ENCODE results near the gene ARHGEF1.
"Not testable (repeated sequence)": the region's sequence is repeated elsewhere in the genome, so short reads cannot be mapped to it uniquely, and the experiment has no call there.

ARHGEF1 gene

DNA sequence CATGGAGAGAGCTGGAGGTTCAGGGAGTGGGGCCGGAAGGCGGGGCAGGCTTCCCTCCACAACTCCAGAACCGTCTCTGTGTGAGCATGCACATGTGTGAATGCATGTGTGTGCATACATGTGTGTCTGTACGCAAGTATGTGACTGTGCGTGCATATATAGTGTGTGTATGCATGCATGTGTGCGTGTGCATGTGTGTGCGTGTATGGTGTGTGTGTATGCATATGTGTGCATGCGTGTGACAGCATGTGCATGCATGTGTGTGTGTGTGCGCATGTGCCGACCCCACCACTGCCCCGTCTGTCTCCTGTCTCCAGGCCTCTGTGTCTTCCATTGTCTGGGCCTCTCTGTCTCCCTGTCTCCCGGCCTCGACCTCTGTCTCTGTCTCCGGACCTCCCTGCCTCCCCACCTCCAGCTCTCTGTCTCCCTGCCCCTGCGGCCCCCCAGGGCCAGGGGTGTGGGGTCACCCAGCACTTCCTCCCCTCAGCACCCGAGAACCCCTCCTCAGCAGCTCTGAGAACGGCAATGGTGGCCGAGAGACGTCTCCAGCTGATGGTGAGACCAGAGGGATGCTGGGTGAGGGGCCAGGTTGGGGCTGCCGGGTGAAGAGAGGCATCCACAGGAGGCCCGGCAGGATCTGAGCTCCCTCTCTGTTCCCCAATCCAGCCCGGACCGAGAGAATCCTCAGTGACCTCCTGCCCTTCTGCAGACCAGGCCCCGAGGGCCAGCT is 22.5 kb downstream of the ARHGEF1 start:
- DNase-seq (ENCODE audit: low spot score) = no peak

DNA sequence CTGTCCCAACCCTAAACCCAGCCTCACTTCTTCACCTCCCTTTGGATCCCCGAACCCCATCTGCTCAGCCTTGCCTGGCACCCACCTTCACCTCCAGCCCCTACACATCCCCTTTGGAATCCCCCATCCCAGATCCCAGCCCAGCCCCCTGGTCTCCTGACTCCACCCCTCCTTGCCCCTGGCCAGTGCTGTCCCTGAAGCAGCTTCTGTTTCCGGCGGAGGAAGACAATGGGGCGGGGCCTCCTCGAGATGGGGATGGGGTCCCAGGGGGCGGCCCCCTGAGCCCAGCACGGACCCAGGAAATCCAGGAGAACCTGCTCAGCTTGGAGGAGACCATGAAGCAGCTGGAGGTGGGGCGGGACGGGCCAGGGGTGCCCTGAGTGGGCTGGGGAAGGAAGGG is 23.3 kb downstream of the ARHGEF1 start:
- DNase-seq (ENCODE audit: low spot score) = no peak

DNA sequence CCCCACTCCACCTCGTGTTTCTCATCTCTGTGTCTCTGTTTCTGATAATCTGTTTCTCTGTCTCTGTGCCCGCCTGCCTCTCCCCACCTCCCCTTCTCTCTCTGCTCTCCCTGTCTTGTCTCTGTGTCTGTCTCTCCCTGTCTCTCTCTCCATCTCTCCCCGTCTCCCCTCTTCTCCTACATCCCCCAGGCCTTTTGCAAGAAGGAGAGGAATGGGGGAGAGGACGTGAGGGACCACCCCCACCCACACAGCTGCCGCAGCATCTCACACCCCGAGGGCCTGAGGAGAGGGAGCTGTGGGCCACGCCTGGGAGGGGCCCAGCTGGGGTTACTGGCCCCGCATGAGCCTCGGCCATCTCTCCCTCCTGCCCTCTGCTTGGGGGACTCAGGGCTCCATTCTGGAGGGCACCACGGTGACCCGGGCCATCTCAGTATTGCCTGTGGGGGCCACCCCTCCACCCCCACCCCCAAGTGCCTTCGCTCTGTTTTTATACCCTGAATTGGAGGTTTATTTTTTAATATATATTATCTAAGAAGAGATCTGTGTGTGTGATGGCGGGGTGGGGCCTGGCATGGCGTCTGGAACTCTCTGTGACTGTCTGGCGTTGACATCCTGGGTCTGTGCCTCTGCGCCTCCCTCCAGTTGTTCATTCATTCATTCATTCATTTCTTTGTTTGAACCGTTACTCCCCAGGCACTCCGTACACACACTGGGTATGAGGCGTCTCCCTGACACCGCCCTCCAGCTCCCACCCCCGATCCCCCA is 24.1 kb downstream of the ARHGEF1 start:
- no peak for DNase-seq (ENCODE audit: low spot score)

DNA sequence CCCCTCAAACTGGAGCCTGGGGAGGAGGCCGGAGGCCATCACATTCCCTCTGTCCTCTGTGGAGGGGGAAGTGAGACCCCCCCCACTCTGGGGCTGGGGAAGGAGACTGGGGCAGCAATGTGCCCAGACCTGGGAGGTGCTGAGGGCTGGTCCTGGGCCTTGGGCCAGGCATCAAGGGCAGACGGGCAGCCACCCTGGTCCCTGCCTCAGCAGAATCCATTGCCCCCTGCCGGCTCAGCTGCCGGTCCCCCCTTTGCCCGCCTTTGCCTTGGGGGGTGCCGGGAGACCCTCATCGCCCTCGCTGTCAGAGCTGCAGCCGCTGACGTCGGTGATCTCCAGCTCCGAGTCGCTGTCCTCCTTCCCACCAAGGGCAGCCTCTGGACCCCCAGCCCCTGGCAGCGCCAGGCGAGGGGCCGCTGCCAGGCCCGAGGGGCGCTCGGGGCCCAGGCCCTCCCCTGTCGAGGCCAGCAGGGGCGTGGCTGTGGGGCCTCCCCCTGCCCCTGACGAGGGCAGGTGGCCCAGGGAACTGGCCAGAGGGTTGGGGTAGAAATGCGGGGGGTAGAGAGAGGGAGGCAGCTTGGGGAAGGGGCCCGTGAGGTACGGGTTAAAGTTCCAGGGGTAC is 25.1 kb downstream of the ARHGEF1 start:
- DNase-seq (ENCODE audit: low spot score) = no peak

DNA sequence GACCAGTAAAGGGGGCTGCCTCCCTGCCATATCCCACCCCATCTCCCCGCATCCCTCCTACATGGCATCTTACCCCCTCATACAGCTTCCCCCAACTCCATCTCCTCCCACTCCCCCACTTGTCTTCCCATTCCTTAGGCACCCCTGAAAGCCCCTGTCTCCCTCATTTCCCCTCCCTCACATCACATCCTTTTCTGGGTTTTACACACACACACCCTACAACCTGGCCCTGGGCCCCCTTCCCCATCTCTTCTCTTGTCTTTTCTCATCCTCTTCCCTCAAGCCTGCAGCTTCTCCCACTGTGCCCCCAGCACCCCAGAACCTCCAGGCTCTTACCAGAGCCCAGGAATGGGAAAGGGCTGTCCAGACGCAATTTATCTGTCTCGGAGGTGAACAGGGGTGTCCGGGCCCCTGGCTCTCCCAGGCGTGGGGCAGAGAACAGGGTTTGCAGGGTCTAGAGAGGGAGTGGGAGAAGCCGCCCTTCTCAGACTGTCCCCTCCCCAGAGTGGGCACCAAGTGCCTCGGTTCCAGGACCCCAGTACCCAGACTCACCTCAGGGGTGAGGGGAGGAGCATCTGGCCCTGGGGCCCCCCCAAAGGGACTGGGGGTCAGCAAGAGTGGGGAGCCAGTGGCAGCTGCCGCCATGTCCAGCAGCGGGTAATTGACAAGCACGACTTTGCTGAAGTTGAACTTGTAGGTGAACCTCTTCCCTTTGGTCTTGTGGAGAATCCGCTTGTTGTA is 25.9 kb downstream of the ARHGEF1 start:
- DNase-seq (ENCODE audit: low spot score) = no peak

DNA sequence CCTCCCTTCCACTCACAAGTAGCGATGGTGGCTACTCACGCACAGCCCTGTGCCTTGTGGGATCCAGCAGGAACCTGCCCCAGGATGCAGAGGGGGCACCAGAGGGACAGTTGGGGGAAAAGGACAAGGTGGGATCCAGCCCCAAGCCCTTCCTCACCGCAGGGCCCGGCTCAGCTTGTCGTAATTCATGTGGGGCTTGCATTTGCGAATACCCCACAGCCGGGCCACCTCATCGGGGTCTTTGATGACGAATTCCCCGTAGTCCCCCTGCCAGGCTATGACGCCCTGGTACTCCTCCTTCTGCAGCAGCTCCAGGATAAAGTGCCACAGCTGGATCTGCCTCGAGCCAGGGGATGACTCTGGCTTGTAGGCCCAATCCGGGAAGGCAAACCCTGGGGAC is 26.7 kb downstream of the ARHGEF1 start:
- no peak for DNase-seq (ENCODE audit: low spot score)

DNA sequence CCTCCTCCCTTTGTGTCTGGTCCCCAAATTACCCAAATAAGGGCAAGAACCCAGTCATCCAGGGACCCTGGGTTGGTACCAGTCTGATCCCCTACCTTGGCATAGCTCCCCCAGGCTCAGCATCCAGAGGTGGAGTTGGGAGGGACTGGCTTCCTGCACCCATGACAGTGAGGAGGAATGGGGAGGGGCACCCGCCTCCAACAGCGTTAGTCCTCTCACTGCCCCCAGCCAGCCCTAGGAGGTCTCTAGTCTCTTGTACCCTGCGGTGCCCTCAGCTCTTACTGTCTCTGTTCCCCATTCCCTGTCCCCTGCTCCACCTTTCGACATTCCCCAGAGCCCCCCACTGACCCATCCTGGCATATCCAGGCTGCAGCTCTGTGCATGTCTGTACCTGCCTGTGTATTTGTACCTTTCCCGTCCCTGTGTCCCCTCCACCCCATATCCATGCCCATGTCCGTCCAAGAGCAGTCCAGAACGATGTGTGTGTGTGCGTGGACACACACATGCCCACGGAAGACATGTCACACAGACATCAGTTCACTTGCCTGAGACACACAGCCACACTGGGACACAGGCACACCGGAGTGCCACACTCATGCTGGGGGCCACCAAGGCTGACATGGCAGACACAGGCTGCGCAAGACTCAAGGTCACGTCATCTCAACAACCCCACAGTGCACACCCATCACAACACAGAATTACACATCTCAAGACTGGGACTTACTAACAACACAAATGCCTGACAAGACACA is 27.4 kb downstream of the ARHGEF1 start:
- no peak for DNase-seq (ENCODE audit: low spot score)

DNA sequence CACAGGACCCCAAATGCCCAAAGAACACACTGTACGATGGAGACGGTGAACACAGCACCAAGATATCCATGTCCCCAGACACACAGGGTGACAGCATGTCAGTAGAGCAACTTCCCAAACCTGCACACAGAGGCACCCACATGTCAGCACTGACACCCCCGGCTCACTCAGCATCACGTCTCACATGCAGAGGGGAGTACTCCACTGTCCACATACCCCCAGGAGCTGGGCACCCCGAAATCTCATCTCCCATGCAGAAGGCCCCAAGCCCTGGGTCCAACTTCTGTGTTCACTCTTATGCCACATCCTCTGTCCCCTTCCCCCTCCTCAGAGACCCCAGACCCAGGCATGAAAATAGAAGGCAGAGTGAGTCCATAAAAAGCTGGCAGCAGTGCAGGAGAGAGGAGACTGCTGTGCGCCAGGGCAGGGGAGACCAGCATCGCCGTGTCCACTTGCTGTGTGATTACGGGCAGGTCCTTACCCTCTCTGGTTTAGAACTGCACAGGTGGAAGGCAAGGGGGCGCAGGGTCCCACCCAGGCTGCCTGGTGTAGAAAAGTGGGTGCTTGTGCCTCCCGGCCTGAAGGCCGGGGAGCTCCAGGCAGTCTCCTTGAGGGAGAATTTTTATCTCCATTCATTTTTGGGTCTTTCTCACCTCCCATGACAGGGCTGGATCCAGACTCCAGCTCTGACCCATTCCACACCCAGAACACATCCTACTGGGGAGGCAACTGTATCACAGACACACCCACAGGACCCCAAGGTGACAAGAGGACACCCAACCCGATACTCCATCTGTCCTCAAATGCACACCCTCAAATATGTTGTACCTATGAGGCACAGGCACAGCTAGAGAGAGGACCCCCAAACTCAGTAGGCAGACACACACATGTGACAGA is 28.3 kb downstream of the ARHGEF1 start:
- DNase-seq (ENCODE audit: low spot score) = no peak

DNA sequence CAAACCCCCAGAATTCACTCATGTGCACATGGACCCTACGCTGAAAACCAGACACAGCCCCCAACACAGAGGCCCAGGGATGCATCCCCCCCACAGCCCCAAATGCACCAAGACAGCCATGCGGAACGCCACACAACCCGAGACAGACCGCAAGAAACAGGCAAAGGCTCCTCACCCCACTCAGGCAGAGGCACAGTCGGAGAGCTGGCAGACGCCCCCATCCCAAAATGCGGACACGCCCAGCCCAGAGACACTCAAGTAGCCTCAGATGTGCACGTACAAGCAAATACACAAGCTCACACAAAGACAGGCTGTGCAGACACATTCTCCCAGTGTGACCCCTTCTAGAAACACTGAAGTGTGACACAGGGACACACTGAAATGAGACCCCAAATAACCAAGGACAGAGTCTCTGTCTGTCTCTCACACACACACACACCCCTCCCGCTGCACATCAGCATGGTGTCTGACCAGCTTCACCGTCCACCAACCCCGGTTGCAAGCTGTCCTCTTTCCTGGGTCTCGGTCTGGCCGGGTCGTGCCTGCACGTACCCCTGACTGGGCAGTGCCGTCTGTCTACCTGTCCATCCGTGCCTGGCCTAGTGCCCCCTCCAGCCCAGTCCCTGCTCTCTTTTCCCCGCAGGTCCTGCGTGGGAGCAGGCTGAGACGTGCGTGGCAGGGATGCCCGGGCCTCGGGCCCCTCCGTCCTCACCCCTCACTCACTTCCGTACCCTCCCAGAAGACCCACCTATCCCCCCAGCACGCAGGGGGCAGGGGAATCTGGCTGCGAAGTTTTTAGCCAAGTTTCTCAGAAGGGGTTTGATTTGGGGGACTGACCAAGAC is 29.1 kb downstream of the ARHGEF1 start:
- DNase-seq (ENCODE audit: low spot score) = no peak

DNA sequence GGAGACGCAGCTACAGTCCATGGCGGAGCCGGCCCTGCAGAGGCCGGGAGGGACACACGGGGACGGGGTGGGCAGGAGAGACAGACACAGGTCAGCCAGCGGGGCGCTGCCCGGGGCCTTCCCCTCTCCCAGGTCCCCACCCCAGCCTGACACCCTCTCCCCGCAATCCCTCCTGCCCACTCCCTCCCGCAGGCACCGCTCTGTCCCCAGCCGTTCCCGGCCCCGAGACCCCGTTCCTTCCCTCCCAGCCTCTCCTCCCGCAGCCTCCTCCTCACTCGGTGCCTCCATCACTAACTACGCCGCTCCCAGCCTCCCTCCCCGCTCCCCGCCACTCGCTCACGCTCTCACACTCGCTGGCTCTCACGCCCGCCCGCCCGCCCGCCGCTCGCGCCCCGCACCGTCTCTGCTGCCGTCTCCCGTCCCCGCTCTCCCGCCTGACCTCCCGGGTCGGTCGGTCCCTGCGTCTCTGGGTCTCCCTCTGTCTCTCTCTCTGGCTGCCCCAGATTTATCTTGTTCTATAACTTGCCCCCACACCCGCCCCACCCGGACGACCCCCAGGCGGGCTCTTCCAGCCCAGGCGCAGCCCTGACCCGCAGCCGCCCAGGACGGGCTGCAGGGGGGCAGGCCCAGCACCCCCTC is 30.0 kb downstream of the ARHGEF1 start:
- no peak for DNase-seq (ENCODE audit: low spot score)

DNA sequence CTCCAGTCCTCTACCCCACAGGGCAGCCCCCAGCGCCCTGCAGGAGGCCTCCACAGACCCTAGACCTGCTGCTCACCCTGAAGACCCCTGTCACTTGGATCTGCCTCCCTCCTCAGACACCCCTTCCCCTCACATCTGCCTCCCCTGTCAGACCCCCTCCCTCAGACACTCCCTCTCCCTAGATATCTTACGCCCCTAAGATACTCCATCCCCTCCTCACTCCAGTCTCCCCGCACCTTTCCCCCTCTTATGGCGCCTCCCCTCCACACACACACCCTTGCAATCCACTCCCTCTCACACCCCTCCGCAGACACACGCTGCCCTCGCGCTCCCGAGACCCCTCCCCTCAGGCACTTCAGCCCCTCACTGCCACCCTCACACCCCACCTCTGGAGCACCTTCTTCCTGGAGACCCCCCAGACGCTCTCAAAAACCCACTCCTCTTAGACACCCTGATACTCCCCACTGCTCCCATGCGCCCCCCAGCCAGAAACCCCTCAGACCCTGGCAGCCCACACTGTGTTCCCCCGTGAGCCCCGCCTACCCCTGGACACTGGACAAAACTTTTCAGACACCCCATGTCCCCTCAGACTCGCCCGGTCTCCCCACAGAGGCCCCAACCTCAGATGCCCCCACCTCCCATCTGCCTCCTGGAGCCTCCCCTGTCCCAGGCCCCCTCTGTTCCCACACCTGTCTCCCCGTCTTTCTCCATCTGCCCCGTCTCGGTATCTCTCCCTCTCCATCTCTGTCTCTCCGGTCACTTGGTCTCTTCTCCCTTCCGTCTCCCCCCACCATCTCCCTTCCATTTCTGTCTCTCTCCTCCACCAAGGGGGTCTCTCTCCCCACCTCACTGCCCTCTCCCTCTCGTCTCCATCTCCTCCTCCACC is 30.8 kb downstream of the ARHGEF1 start:
- no peak for DNase-seq (ENCODE audit: low spot score)

DNA sequence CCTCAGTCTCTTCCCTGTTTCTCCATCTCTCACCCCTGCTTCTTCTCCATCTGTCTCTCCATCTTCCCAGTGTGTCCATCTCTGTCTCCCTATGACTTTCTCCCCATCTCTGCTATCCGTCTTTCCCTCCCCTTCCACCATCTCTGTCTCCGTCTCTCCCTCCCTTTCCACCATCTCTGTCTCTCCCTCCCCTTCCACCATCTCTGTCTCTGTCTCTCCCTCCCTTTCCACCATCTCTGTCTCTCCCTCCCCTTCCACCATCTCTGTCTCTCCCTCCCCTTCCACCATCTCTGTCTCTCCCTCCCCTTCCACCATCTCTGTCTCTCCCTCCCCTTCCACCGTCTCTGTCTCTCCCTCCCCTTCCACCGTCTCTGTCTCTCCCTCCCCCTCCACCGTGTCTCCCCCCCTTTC is 31.4 kb downstream of the ARHGEF1 start:
- not testable (repeated sequence) for DNase-seq (ENCODE audit: low spot score)

DNA sequence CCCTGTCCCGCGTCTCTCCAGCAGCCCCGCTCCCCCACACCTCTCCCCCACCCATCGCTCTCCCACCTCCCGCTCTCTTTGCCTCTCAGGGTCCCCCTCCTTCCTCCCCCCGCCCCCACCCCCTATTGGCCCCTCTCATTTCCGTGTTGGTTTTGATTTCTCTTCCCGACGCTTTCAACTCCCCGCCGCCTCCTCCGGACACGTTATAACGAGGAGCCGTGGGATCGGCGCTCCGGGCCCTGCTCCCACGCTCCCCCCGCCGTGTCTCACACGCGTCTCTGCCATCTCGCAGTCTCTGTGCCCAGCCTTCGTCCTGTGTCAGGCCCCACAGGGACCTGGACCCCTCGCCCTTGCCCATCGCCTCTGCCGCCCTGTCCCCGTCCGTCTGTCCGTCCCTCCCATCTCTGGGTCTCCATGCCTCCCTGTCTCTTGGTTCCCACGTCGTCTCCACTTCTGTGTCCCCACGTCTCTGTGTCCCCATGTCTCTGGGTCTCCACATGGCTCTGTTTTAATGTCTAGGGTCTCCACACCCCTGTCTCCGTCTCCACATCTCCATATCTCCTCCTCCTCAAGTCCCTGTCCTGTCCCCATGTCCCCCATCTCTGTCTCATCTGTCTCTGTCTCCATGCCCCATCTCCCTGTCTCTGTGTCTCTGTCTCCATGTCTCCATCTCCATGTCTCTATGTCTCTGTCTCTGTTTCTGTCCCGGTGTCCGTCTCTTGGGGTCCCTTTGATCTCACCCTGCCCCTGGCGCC is 32.2 kb downstream of the ARHGEF1 start:
- DNase-seq (ENCODE audit: low spot score) = no peak

DNA sequence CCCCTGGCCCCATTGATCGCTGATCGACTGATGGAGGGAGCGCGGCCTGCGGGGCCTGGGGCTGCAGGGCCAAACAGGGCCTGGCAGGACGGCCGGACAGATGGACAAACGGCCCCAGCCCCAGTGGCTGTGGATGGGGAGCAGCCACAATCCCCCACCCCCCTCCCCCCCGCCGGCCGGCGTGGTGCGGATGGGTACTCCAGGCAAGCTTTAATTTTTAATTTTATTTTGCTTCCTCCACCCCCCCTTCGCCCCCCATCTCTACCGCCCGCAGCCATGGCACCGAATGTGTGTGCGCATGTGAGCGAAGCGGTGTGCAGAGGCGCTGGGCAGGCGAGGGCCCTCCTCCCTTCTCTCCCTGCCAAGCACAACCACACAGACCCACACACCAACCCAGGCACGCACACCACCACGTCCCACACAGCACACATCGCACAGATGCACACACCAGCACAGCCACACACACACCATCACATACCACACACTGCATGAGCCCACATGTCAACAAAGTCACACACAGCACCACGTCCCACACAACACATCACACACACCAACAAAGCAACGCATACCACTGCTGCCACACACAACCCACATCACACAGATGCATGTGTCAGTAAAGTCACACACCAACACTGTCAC is 32.9 kb downstream of the ARHGEF1 start:
- no peak for DNase-seq (ENCODE audit: low spot score)

DNA sequence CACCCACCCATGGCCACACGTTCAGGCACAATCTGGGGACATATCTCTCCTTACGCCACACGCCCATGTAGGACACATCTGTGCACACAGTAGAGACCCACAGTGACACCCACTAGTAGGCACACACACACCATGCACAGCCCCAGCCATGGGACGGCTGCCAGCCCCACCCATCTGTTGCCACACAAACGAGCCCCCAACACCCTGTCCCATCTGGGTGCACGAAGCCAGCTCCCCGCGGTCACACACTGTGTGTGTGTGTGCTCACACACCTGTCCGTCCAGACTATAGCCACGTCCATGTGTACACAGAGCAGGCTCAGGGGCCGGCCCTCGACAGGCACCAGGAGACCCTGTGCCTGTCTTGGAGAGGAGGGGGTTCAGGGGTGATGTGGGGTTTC is 34.7 kb downstream of the ARHGEF1 start:
- no peak for DNase-seq (ENCODE audit: low spot score)

DNA sequence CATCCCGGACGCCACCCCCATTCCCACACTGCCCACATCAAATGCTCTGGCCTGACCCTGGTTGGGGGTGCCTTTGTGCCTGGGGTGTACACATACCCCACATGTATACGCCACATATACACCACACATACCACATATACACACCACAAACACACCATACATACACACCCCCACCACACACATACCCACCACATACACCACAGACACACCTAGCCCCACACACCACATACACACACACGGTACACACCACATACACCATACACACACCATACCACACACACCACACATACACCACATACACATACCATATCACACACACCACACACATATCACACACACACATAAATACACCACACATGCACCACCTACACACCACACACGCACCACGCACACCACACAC is 35.1 kb downstream of the ARHGEF1 start:
- no peak for DNase-seq (ENCODE audit: low spot score)

DNA sequence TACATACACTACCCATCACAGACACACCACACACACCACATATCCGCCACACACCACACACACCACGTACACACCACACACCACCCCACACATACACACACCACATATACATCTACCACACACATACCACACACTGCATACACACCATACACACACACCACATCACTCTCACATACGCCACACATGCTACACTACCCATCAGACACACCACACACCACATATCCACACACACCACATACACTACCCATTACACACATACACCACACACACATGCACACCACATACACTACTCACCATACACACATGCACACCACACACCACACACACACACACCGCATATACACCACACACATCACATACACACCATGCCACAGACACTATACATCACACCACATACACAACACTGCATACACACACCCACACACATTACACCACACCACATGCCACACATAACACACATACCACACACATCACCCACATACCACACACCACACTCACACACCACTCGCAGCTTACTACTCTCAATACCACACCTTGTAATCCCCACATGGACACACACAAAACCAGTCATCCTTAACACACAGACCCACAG is 35.8 kb downstream of the ARHGEF1 start:
- DNase-seq (ENCODE audit: low spot score) = no peak

Measured in CD4-positive, alpha-beta T cell treated with Interleukin-2 at 100 ng/mL for 4 hours (primary cell).